Measurements from ENCODE around the gene KRTAP20-2. TPM values are rescaled to one million over a fixed set of nuclear protein-coding genes. Genes with fewer than 3 reads are reported as not detected.

KRTAP20-2 gene
- total RNA-seq, 1 donor from 2014 or later = not detected

DNA sequence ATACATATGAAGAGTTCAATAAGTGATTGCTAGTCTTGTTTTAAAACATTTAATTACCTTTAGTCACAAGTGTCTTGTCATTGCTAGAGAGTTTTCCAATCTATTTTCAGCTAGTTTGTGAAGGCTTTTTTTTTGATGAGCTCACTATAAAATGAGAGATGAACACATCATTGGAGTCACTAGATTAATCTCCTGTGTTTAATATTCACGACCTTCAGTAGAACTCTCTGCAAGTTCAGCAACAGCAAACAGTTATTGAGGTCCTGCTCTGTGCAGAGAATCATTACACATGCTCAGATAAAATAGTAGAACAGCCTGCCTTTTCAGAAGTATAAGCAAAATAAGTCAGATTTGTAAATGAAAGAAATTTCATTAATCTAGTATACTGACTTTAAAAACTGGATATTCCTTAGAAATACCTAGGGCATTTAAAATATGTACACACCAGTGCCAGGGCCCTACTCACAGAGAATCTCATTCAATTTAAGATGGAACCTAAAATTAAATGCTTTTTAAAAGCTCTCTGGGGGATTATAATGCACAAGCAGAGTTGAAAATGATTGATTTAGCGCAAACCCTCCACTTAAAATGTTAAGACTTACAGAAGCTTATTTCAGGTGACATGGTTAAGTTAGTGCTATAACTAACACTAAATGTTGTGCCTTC lies 38.1 kb downstream of the KRTAP20-2 start:
- intact Hi-C loops (cut with DNase I) = no loop called here
- DNase-seq (ENCODE audit: low spot score) = no peak

DNA sequence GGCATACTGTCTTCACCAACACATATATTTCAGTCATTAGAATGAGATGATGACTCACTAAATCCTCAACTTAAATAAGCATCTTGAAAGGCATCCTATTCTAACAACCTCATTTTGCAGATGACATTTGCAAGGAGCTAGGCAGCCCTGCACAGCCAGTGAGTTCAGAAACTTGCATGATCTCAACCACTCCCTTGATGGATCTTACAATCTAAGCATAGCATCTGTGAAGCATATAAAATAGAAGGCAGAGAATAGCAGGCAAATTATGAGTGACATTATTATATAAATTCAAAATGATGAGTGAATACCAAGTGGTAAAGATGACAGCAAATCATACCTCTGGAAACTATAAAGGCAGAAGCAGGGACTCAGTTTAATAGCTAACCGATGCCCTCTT lies 39.3 kb downstream of the KRTAP20-2 start:
- DNase-seq (ENCODE audit: low spot score) = no peak
- intact Hi-C loops (cut with DNase I) = no loop called here

DNA sequence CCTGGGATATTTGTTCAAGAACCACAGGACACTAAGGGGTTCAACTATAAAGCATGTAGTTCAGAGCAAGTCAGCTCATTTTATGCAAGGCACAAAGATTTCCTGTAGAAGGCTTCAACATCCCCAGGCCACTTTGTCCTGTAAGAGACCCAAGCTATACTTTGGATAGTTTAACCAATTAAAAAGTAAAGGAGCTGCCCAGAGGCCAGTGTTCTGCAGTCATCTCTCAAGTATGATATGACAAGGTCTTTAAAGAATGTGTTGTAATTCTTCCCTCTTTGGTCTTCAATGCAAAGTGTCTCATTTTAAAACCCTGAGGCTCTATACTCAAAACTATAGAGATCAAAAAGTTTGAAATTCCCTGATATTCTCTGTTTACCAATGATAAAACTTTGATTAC lies 41.7 kb downstream of the KRTAP20-2 start:
- intact Hi-C loops (cut with DNase I) = no loop called here
- DNase-seq (ENCODE audit: low spot score) = no peak

DNA sequence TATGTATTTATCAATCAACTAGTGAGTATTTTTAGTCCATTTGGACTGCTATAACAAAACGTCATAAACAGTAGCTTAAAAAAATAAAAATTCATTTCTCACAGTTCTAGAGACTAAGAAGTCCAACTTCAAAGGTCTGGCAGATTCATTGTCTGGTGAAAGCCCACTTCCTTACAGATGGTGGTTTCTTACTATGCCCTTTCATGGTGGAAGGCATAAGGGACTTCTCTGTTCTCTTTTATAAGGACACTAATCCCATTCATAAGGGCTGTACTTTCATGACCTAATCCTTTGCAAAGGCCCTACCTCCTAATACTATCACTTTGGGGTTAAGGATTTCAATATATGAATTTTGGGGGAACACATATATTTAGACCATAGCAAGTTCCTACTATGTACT lies 45.6 kb downstream of the KRTAP20-2 start:
- DNase-seq (ENCODE audit: low spot score) = no peak
- intact Hi-C loops (cut with DNase I) = no loop called here

DNA sequence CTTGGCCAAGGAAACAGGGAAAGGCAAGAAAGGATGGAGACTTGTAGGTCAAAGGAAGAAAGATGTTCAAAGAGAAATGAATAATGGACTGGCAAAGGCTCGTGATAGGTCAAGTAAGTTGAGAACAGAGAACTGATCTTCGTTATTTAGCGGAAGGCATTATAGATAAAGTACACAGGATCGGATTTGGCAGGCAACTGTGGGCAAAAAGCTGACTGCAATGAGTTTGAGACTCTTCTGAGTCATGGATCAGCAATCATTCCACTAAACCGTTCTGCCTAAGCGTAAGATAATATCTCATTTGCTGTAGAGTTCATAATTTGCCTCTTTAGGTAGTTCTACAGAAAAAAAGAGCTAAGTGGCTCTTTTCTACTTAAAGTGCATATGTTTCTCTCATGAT lies 49.5 kb downstream of the KRTAP20-2 start:
- DNase-seq (ENCODE audit: low spot score) = no peak
- intact Hi-C loops (cut with DNase I) = no loop called here

Other genes with a start within 250 kb of the KRTAP20-2 start
- not detected for gene KRTAP13-1, start 239.2 kb upstream of the KRTAP20-2 start, total RNA-seq
- gene KRTAP13-3, start 209.3 kb upstream of the KRTAP20-2 start, total RNA-seq = not detected
- not detected for gene KRTAP13-4, start 205.0 kb upstream of the KRTAP20-2 start, total RNA-seq
- not detected for gene KRTAP15-1, start 194.9 kb upstream of the KRTAP20-2 start, total RNA-seq
- gene KRTAP19-1, start 154.8 kb upstream of the KRTAP20-2 start, total RNA-seq = not detected
- gene KRTAP19-2, start 147.8 kb upstream of the KRTAP20-2 start, total RNA-seq = not detected
- not detected for gene KRTAP19-3, start 143.2 kb upstream of the KRTAP20-2 start, total RNA-seq
- not detected for gene KRTAP19-4, start 138.0 kb upstream of the KRTAP20-2 start, total RNA-seq
- gene KRTAP19-5, start 133.1 kb upstream of the KRTAP20-2 start, total RNA-seq = not detected
- not detected for gene KRTAP19-6, start 93.3 kb upstream of the KRTAP20-2 start, total RNA-seq
- not detected for gene KRTAP19-7, start 73.9 kb upstream of the KRTAP20-2 start, total RNA-seq
- gene KRTAP22-2, start 44.8 kb upstream of the KRTAP20-2 start, total RNA-seq = not detected
- not detected for gene KRTAP6-3, start 42.8 kb upstream of the KRTAP20-2 start, total RNA-seq
- gene KRTAP6-2, start 36.3 kb upstream of the KRTAP20-2 start, total RNA-seq = not detected
- not detected for gene KRTAP22-1, start 34.1 kb upstream of the KRTAP20-2 start, total RNA-seq
- not detected for gene KRTAP6-1, start 21.3 kb upstream of the KRTAP20-2 start, total RNA-seq
- not detected for gene KRTAP20-1, start 18.8 kb upstream of the KRTAP20-2 start, total RNA-seq
- gene KRTAP20-4, start 14.6 kb upstream of the KRTAP20-2 start, total RNA-seq = not detected
- not detected for gene KRTAP20-3, start 7.7 kb downstream of the KRTAP20-2 start, total RNA-seq
- not detected for gene KRTAP21-3, start 83.6 kb downstream of the KRTAP20-2 start, total RNA-seq
- gene KRTAP21-2, start 112.1 kb downstream of the KRTAP20-2 start, total RNA-seq = not detected
- not detected for gene KRTAP21-1, start 120.2 kb downstream of the KRTAP20-2 start, total RNA-seq
- gene KRTAP8-1, start 178.1 kb downstream of the KRTAP20-2 start, total RNA-seq = not detected
- not detected for gene KRTAP7-1, start 194.6 kb downstream of the KRTAP20-2 start, total RNA-seq
- not detected for gene KRTAP11-1, start 246.4 kb downstream of the KRTAP20-2 start, total RNA-seq

All from cardiac septum (tissue), 1 donor.